Kidney tubule cell (primary cell): ENCODE data around the gene CHRM4.
A peak's percentile ranks its signal among the peaks of the same experiment; 100 is the strongest.

Experiments used
- DNase-seq: peaks from one replicate; pipeline ENCODE4 v3.0.0-alpha.2; 2018; ENCODE audit warnings: low spot score

CHRM4 gene

GRCh38 chr11:46347637-46348311 is 43.8 kb downstream of the CHRM4 start:
- peak; percentile 20 for DNase-seq

GRCh38 chr11:46346886-46347636 is 44.5 kb downstream of the CHRM4 start, which contains the start of gene DGKZ:
Gene DGKZ, plus strand, starts transcription at chr11:46347463. Its CDS starts 197 bp downstream, at chr11:46347660.
- peak; percentile 90 for DNase-seq

DNA sequence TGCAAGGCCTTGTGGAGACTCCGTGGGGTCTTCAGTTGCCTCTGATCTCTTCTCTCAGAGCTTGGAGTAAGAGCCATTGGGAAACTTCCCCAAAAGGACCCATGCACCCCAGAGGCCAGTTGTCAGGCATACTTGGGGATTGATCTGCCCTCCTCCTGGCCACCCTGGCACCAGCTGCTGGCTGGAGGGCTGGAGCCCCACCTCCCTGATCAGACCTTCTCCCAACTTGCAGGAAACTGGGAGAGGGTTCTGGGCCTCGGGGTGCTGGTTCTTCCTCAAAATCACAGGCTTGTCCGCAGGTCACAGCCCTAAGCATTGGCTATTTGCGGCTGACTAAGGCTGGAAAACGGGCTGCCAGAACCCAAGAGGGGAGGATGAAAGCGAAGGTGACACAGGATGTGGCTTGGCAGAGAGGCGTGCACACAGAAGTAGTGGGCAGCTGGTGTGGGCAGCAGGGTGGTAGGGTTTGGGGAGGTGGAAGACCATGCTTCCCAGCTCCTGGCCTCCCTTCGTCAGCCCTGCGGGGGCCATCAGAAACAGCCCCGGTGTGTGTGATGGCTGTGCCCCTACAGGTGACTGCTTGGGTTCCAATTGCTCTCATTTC is 45.6 kb downstream of the CHRM4 start:
- no peak for DNase-seq

GRCh38 chr11:46345131-46345597 is 46.4 kb downstream of the CHRM4 start:
- DNase-seq = no peak

GRCh38 chr11:46343520-46343919 is 48.1 kb downstream of the CHRM4 start:
- DNase-seq = no peak

DNA sequence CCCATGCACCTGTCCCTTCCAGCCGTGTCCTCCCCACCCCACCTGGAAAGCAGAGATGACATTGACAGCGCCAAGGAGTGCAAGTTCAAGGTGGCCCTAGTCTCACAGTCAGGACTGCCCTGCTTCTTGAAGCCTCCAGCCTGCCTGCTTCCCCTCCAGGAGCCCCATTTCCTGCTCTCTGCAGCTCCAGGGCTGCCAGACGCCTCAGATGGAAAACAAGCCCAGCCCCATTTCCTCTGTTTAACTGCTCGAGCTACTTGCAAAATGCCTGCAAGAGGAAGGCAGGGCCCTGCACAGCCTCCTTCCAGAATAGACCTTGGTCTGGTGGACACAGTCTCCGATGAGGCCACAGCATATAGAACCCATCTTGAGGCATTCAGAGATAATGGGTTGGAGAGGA is 49.3 kb downstream of the CHRM4 start:
- DNase-seq = no peak

DNA sequence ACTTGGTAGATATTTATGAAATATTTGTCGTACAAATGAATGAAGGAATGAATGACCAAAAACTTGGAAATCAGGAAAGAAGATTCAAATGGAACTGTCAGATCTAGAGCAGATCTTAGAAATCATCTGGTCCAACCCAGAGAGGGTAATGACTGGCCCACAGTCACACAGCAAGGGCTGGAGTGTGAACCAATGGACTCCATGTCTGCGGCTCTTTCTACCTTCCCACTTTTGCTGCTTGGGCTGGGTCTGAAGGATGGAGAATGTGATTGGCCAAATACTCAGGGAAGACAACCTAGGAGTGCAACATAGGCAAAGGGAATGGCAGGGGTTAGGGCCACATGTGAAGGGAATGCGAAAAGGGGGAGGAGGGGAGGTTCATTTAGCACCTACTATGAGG is 50.1 kb downstream of the CHRM4 start:
- DNase-seq = no peak

DNA sequence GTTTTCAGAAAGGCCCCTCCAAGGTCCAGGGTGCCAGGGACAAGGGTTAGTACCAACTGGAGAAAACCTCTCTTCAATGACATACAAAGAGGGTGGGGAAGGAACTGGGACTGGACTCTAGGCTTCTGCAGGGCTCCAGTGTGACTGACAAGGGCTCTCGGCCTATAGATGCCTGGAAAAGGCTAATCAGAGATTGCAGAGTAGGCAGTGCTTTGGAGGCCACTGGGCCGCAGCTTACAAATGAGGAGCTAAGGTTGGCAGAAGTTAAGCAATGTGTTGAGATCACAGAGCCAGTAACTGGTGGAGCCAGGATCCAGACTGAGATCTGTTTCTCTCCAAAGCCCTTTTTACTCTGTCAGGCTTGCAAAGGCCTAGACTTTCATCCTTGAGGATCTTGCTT is 51.8 kb downstream of the CHRM4 start:
- DNase-seq = no peak

GRCh38 chr11:46338988-46339666 is 52.4 kb downstream of the CHRM4 start:
- DNase-seq = no peak

- no peak for DNase-seq
Observed at GRCh38 chr11:46338636-46338987, 53.0 kb downstream of the CHRM4 start.

DNA sequence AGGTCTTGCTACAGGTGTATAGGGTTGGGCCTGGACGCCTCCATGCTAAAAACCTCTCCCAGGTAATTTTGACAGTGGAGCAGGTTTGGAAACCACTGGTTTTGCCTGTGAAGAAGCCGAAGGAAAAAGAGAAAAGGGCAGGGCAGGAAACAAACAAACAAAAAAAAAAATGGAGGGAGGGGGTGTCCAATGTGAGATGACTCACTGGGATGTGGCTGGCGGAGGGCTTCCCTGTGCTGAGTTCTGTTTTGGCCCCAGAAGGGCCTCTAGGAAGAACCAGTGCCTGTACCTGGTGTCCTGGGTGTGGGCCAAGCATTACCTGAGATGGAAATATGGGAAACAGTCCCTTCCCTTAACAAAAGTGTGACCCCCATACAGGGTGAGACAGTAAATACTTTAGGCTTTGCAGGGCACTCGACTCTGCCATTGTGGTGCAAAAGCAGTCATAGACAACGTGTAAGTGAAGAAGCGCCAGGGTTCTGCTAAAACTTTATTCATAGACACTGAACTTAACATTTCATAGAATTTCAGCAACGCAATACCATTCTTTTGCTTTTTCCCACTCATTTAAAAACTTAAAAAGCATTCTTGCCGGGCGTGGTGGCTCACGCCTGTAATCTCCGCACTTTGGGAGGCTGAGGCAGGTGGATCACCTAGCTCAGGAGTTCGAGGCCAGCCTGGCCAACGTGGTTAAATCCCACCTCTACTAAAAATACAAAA is 53.8 kb downstream of the CHRM4 start:
- no peak for DNase-seq

- no peak for DNase-seq
Observed at GRCh38 chr11:46336563-46337180, 54.9 kb downstream of the CHRM4 start.

DNA sequence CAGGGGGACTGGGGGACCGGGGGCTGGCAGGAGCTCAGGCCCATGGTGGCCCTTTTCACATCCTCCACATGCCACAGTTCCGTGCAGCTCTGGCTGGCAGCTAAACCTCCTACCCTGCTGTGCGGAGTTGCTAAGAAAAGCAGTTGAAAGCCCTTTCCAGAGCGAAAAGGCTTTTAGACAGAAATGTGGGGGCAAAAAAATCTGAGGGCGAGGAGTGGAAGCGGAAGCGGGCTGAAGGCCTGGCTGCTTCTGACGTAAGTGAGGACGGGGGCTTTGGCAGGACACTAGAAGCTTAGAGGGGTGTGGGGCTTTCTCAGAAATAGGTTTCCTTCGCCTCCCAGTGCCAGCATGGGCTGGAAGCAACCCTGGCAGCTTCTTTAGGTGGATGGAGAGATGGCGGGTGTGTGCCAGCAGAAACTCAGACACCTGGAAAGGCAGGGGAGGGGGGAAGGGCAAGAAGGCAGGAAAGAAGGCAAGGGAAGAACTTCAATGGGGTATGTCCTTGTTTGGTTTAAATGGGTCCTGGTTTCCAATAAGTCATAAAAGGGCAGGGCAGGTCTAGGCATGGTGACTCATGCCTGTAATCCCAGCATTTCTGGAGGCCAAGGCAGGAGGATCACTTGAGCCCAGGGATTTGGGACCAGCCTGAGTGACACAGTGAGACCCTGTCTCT is 55.5 kb downstream of the CHRM4 start:
- DNase-seq = no peak

GRCh38 chr11:46335271-46335670 is 56.3 kb downstream of the CHRM4 start:
- no peak for DNase-seq

DNA sequence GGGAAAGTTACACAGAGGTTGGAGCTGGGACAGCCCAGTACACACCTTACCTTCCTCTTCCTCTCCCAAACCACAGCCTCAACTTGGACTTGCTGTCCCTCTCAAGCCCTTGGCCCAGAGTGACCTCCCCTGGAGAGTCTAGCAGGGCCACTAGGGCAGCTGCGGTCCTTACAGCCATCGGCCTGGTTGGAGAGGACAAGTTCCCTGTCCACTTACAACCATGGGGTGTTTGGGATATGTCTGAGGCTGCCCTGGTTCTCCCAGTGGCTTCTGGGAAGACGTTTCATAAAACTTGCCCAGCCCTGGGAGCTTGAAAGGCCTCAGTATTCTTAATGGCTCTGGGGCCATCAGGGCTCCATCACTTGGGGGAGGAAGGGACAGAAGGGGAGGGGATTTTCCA is 57.4 kb downstream of the CHRM4 start:
- DNase-seq = no peak
